GM19043 (cell line): ENCODE data around the gene SNAI3.
A peak's percentile ranks its signal among the peaks of the same experiment; 100 is the strongest.

Experiments
- ATAC-seq: cut with Tn5 transposase; IDR thresholded peaks from one replicate; pipeline ENCODE4 v1.9.1; 2021; ENCODE audit warnings: low read depth; ENCODE audit not compliant: unreplicated experiment

Gene SNAI3

GRCh38 chr16:88639231-88640038 lies 46.9 kb downstream of the SNAI3 start:
- ATAC-seq: no peak

DNA sequence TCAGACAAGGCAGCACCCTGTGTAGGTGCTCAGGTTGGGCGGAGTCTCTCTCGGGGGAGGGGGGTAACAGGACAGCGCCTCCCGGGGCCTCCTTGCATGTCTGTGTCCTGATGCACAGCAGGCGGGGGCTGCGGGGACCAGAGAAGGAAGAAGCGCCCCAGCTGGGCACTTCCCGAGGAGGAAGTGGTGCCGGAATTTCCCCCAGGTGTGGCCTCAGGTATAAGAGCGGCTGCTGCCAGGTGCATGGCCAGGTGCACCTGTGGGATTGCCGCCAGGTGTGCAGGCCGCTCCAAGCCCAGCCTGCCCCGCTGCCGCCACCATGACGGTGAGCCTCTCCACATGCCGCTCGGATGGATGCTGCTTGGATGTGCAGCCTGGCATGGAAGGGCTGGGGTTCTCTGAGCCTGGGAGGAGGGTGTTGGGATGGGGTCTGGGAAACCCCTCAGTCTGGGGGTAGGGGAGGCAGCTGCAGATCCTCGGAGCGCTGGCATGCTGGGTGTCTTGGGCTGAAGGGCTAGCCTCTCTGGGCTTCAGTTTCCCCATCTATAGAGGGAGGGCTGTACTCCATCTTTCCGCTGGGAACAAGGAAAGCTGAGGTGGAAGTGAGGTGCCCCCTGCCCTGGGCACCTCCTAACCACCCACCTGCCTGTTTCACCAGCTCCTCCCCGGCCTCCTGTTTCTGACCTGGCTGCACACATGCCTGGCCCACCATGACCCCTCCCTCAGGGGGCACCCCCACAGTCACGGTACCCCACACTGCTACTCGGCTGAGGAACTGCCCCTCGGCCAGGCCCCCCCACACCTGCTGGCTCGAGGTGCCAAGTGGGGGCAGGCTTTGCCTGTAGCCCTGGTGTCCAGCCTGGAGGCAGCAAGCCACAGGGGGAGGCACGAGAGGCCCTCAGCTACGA lies 47.7 kb downstream of the SNAI3 start, which contains the start of gene IL17C:
Gene IL17C (plus strand): TSS at position 250 of the 908 bp plus-strand sequence. CDS start 70 bp downstream, at position 320.
- ATAC-seq: no peak

DNA sequence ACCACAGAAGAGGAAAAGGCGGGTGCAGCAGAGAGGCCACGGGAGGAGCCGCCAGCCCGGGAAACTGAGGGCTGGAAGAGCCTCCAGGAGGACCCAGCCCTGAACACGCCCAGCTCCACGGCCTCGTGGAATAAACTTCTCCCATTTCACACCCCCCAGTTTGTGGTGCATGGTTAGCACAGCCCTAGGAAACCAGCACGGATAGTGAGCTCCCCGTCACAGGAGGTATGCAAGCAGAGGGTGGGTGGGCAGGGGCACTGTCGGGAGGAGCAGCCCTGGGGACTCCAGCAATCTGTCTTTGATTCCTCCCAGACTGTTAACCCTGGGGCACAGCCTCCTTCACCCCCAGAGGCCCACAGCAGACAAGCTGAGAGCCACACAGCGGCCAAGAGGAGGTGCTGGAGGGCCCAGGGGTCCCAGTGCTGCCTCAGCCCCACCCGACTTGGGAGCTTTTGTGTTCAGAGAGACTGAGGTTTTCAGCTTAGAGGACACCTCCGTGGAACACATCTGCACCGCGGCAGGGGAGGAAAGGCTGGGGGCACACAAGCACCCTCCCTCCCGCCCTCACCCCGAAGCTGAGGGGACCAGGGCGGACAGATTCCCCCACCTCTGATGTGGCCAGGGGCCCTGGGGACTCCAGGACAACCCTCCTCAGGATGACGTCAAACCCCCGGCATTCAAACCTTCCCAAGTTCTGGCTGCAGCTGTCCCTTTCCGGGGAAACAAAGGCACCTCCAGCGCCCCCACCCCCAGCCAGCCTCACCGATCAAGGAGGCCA lies 49.6 kb downstream of the SNAI3 start:
- no peak for ATAC-seq

DNA sequence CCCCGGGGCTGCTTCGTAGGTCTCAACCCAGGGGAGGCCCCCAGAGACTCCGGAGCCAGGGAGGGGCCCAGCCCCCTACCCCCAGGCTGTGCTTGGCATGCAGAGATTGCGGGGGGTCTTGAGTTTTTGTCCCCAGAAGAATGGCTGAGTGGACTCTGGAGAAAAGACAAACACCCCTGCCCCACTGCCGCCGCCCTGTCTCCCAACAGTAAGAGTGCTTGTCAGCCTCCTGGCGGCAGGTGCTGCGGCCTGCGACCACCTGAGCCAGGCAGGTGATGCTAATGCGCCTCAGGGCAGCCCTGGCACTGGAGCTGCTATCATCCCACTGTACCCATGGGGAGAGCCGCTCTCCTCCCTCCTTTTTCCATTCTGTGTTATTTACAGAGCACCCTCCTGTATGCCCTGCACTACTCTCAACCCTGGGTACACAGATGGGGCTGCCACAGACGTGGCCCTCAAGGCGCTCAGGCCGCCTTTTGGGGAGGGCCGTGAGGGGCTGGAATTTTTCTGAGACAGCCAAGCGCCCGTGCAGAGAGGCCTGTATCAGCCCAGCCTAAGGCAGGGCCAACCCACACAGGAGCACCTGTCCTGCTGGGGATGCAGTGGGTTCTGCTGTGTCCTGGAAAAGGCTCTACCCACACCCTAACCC lies 50.5 kb downstream of the SNAI3 start:
- ATAC-seq: no peak

- no peak for ATAC-seq
Observed at GRCh38 chr16:88634994-88635670, 51.2 kb downstream of the SNAI3 start.

GRCh38 chr16:88634141-88634993 lies 51.9 kb downstream of the SNAI3 start:
- ATAC-seq: peak; percentile 47

DNA sequence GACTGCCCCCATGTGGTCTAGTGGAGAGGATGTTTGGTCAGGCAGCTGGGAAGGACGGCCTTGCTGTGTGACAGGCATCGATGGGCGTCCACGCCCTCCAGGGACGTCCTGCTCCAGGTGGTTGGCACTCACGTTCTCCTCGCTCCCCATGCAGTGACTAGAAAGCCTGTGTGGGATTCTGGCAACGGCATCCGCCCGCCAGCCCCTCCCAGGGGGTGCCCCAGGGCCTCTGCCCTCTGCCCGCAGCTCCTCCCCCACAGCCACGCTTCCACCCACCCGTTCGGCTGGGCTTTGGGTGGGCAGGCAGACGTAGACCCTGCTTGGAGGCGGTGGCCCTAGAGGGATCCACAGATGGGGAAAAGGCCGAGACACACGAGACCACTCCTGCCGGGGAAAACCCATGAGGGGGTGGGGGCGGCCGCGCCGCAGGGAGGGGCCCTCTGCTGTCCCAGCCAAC lies 52.6 kb downstream of the SNAI3 start:
- ATAC-seq: peak; percentile 23

- no peak for ATAC-seq
Observed at GRCh38 chr16:88632587-88632930, 53.7 kb downstream of the SNAI3 start.

- ATAC-seq: no peak
Observed at GRCh38 chr16:88631920-88632586, 54.3 kb downstream of the SNAI3 start.

DNA sequence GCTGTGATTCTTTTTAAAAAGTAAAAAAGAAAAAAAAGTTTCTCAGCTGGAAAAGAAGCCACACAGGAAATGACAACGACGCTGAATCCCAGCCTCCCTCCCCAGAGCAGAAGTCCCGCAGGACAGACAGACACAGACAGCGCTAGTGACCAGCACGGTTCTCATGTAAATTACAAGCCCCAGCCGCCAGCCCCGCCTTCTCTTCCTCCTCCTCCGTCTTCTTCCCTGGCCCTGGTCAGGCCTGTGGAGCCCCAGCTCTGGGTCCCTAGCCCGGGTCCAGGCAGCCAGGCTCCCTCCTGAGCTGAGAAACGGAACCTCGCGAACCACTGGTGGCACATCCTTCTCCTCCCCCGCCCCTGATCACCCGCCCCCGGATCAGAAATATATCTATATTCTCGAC lies 54.9 kb downstream of the SNAI3 start:
- no peak for ATAC-seq

DNA sequence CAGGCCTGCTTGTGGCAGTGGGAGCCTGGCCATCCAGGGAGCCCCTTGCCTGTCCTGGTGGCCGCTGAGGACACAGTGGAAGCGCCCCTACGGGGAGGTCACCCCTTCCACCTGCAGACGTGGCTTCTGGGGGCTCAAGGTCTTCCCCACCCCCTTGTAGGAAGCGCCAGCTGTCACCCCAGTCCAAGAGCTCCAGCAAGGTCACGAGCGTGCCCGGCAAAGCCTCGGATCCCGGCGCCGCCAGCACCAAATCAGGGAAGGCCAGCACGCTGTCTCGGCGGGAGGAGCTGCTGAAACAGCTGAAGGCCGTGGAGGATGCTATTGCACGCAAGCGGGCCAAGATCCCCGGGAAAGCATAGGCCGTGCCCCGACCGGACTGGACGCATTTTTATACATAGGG lies 55.4 kb downstream of the SNAI3 start:
- no peak for ATAC-seq

GRCh38 chr16:88630433-88630832 lies 55.9 kb downstream of the SNAI3 start:
- no peak for ATAC-seq

- no peak for ATAC-seq
Observed at GRCh38 chr16:88629835-88630234, 56.5 kb downstream of the SNAI3 start.

GRCh38 chr16:88628512-88628974 lies 57.8 kb downstream of the SNAI3 start:
- ATAC-seq: no peak
